HFF-Myc (cell line): ENCODE results near the gene PTH2R.

Experiments
- DNase-seq: peaks from one replicate; pipeline ENCODE4 v3.0.0-alpha.2; 2011; ENCODE audit warnings: low read depth; ENCODE audit errors: extremely low read depth
- H3K4me3 ChIP-seq: replicated peaks from 2 replicates; pipeline ENCODE4 v1.5.1; 2011; ENCODE audit warnings: low read depth, mild to moderate bottlenecking, control low read depth, low read length
- CTCF ChIP-seq: IDR thresholded peaks from 2 replicates; pipeline ENCODE4 v1.5.1; 2012; ENCODE audit warnings: mild to moderate bottlenecking, low read depth, low read length, control low read depth; ENCODE audit errors: missing control alignments

PTH2R gene

GRCh38 chr2:208542465-208543041, 136.0 kb downstream of the PTH2R start:
- H3K4me3 ChIP-seq = no peak overlapping the region
- no peak for TF ChIP-seq CTCF
- no peak for DNase-seq
